H9 (cell line): ENCODE data around the gene ZBTB20. TPM values are rescaled to one million over a fixed set of nuclear protein-coding genes. Genes with fewer than 3 reads are reported as not detected.

Experiments
- DNase-seq: peaks from one replicate; pipeline ENCODE4 v3.0.0-alpha.2; 2017
- H2AFZ ChIP-seq: one replicate; pipeline ENCODE4 v1.6.1; 2013; ENCODE audit warnings: mild to moderate bottlenecking, low read length, control low read depth, moderate library complexity
- H2AK5ac ChIP-seq: 2 replicates; pipeline ENCODE4 v1.6.1; 2013; ENCODE audit warnings: low read length, control low read depth, mixed read lengths; ENCODE audit not compliant: insufficient read length
- H2BK120ac ChIP-seq: one replicate; pipeline ENCODE4 v1.6.1; 2013; ENCODE audit warnings: low read depth, mild to moderate bottlenecking, low read length, control low read depth, inconsistent platforms; ENCODE audit not compliant: poor library complexity, severe bottlenecking
- H2BK12ac ChIP-seq: 2 replicates; pipeline ENCODE4 v1.6.1; 2013; ENCODE audit warnings: low read length, control low read depth, mixed read lengths, low read depth; ENCODE audit not compliant: insufficient read length
- H2BK15ac ChIP-seq: 2 replicates; pipeline ENCODE4 v1.6.1; 2013; ENCODE audit warnings: low read depth, low read length, control low read depth
- H2BK20ac ChIP-seq: one replicate; pipeline ENCODE4 v1.6.1; 2013; ENCODE audit warnings: low read depth, mild to moderate bottlenecking, low read length, control low read depth, inconsistent platforms; ENCODE audit not compliant: poor library complexity, severe bottlenecking
- H2BK5ac ChIP-seq: 2 replicates; pipeline ENCODE4 v1.6.1; 2013; ENCODE audit warnings: low read length, control low read depth, mixed read lengths; ENCODE audit not compliant: insufficient read length
- H3K14ac ChIP-seq: 2 replicates; pipeline ENCODE4 v1.6.1; 2013; ENCODE audit warnings: low read length, control low read depth; ENCODE audit not compliant: insufficient read depth
- H3K18ac ChIP-seq: 2 replicates; pipeline ENCODE4 v1.6.1; 2013; ENCODE audit warnings: low read depth, mild to moderate bottlenecking, mixed read lengths, low read length, control low read depth; ENCODE audit not compliant: insufficient read length
- H3K23ac ChIP-seq: 2 replicates; pipeline ENCODE4 v1.6.1; 2013; ENCODE audit warnings: low read length, control low read depth, mixed read lengths, low read depth; ENCODE audit not compliant: insufficient read length
- H3K23me2 ChIP-seq: 2 replicates; pipeline ENCODE4 v1.6.1; 2013; ENCODE audit warnings: low read depth, mild to moderate bottlenecking, mixed read lengths, low read length, control low read depth; ENCODE audit not compliant: insufficient read length, poor library complexity, severe bottlenecking
- H3K27ac ChIP-seq: 2 replicates; pipeline ENCODE4 v1.5.1; 2013; ENCODE audit warnings: low read length, control low read depth, mixed read lengths, low read depth; ENCODE audit not compliant: insufficient read length
- H3K27me3 ChIP-seq: 2 replicates; pipeline ENCODE4 v1.6.1; 2013; ENCODE audit warnings: low read length, control low read depth, inconsistent platforms; ENCODE audit not compliant: insufficient read depth
- H3K4ac ChIP-seq: 2 replicates; pipeline ENCODE4 v1.6.1; 2013; ENCODE audit warnings: low read depth, mild to moderate bottlenecking, control low read depth, inconsistent platforms, low read length, moderate library complexity
- H3K4me1 ChIP-seq: 2 replicates; pipeline ENCODE4 v1.6.1; 2013; ENCODE audit warnings: low read length, control low read depth, inconsistent platforms; ENCODE audit not compliant: insufficient read depth
- H3K4me2 ChIP-seq: 2 replicates; pipeline ENCODE4 v1.6.1; 2013; ENCODE audit warnings: low read length, control low read depth, mixed read lengths; ENCODE audit not compliant: insufficient read length, insufficient read depth
- H3K56ac ChIP-seq: 2 replicates; pipeline ENCODE4 v1.6.1; 2013; ENCODE audit warnings: low read depth, mild to moderate bottlenecking, mixed read lengths, low read length, control low read depth; ENCODE audit not compliant: insufficient read length
- H3K79me1 ChIP-seq: 2 replicates; pipeline ENCODE4 v1.6.1; 2013; ENCODE audit warnings: low read depth, mild to moderate bottlenecking, moderate library complexity, low read length, control low read depth, inconsistent platforms; ENCODE audit not compliant: insufficient read depth, poor library complexity, severe bottlenecking
- H3K79me2 ChIP-seq: 2 replicates; pipeline ENCODE4 v1.6.1; 2013; ENCODE audit warnings: low read length, control low read depth, inconsistent platforms; ENCODE audit not compliant: insufficient read depth
- H3K9ac ChIP-seq: 2 replicates; pipeline ENCODE4 v1.6.1; 2013; ENCODE audit warnings: low read length, control low read depth, mixed read lengths; ENCODE audit not compliant: insufficient read length; ENCODE audit errors: extremely low read depth
- H3K9me3 ChIP-seq: one replicate; pipeline ENCODE4 v1.6.1; 2013; ENCODE audit warnings: low read depth, low read length, inconsistent platforms; ENCODE audit not compliant: control insufficient read depth
- H3T11ph ChIP-seq: one replicate; pipeline ENCODE4 v1.6.1; 2013; ENCODE audit warnings: mild to moderate bottlenecking, low read length, control low read depth, inconsistent platforms
- H4K20me1 ChIP-seq: one replicate; pipeline ENCODE4 v1.6.1; 2013; ENCODE audit not compliant: control insufficient read depth, insufficient read length, insufficient read depth
- H4K5ac ChIP-seq: 2 replicates; pipeline ENCODE4 v1.6.1; 2013; ENCODE audit warnings: low read depth, mild to moderate bottlenecking, mixed read lengths, low read length, control low read depth; ENCODE audit not compliant: insufficient read length
- H4K8ac ChIP-seq: replicated peaks from 2 replicates; pipeline ENCODE4 v1.6.1; 2013; ENCODE audit warnings: low read length, control low read depth, mixed read lengths, low read depth; ENCODE audit not compliant: insufficient read length
- H4K91ac ChIP-seq: 2 replicates; pipeline ENCODE4 v1.6.1; 2013; ENCODE audit warnings: low read depth, mild to moderate bottlenecking, moderate library complexity, mixed read lengths, low read length, control low read depth; ENCODE audit not compliant: insufficient read length
- H3K27ac Mint-ChIP-seq, 3 experiments: 2 replicates in 2 of 3; 3 replicates in 1 of 3; pipeline ENCODE4 v1.8.0; 2020 to 2021; ENCODE audit warnings: mixed read lengths in 3 of 3, mild to moderate bottlenecking in 1 of 3, moderate library complexity in 1 of 3
- H3K27me3 Mint-ChIP-seq: 2 replicates; pipeline ENCODE4 v1.8.0; 2021; ENCODE audit warnings: low read depth, mild to moderate bottlenecking, moderate library complexity, mixed read lengths
- H3K36me3 Mint-ChIP-seq, 3 experiments: 2 replicates in 2 of 3; 3 replicates in 1 of 3; pipeline ENCODE4 v1.8.0; 2020 to 2021; ENCODE audit warnings: low read depth in 3 of 3, mixed read lengths in 3 of 3; ENCODE audit not compliant: insufficient read depth in 1 of 3
- H3K4me1 Mint-ChIP-seq, 2 experiments: 2 replicates each; pipeline ENCODE4 v1.8.0; 2020; ENCODE audit warnings: mixed read lengths in 2 of 2
- H3K4me3 Mint-ChIP-seq, 2 experiments: 2 replicates in 1 of 2; 3 replicates in 1 of 2; pipeline ENCODE4 v1.8.0; 2020 to 2021; ENCODE audit warnings: mild to moderate bottlenecking in 2 of 2, mixed read lengths in 2 of 2, moderate library complexity in 1 of 2
- H3K9me3 Mint-ChIP-seq, 2 experiments: 2 replicates in 1 of 2; 3 replicates in 1 of 2; pipeline ENCODE4 v1.8.0; 2020; ENCODE audit warnings: mild to moderate bottlenecking in 2 of 2, mixed read lengths in 2 of 2, moderate library complexity in 1 of 2
- whole genome bisulfite sequencing: extraction: QIAGEN DNeasy Blood & Tissue Kit; methylation state at CpG from one replicate; pipeline ENCODE4 v1.1.7; 2013; ENCODE audit warnings: missing lambda C conversion rate, low lambda C conversion rate, mixed read lengths; ENCODE audit not compliant: insufficient read length; ENCODE audit errors: extremely low coverage; 5-methylcytosine and 5-hydroxymethylcytosine counted together
- total RNA-seq: library from RNA; stranded (reverse); gene quantifications from 2 replicates; pipeline ENCODE4 v1.2.1, GENCODE V29; 2021
- TF ChIP-seq, protein P1 (sequence below): fragments of 200-600 bp; sonication (generic); conservative IDR thresholded peaks from 3 replicates; pipeline ENCODE4 v1.8.0; 2021; ENCODE audit warnings: antibody characterized with exemption, mild to moderate bottlenecking

Gene ZBTB20
- total RNA-seq, 1 experiment from 2014 or later: 0.70 TPM

DNA sequence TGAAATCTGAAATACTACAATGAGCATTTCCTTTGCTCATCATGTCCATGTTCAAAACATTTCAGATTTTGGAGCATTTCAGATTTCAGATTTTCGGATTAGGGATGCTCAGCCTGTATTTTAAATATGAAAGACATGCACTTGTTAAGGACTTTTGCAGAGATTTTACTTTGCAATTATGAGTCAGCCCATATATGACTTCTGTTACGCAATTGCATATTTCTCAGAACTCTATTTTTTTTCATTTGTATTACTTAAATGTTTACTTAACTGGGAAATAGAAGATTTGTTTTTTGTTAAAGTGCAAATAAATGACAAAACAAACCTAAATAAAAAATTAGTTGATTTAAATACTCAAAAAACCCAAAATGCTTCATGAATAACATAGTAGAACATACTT is 376.2 kb downstream of the ZBTB20 start:
- Mint-ChIP-seq H3K27ac (no peak overlapping the region), H3K4me1 (no peaks in the 10 kb centered on the region), H3K36me3 (no peaks in the 10 kb centered on the region), H3K9me3 (no peaks in the 10 kb centered on the region; a peak in 1 of 5 replicates), H3K27me3 (no peaks in the 10 kb centered on the region; the same call in 1 of the 2 replicates), H3K4me3 (no peak overlapping the region)
- no peak overlapping the region for H2BK120ac ChIP-seq
- H2BK12ac ChIP-seq: no peak overlapping the region
- H2AFZ ChIP-seq: no peak overlapping the region
- no peaks in the 10 kb centered on the region for H3K4me1 ChIP-seq
- no peaks in the 10 kb centered on the region for H3K79me2 ChIP-seq
- TF ChIP-seq, protein P1, sequence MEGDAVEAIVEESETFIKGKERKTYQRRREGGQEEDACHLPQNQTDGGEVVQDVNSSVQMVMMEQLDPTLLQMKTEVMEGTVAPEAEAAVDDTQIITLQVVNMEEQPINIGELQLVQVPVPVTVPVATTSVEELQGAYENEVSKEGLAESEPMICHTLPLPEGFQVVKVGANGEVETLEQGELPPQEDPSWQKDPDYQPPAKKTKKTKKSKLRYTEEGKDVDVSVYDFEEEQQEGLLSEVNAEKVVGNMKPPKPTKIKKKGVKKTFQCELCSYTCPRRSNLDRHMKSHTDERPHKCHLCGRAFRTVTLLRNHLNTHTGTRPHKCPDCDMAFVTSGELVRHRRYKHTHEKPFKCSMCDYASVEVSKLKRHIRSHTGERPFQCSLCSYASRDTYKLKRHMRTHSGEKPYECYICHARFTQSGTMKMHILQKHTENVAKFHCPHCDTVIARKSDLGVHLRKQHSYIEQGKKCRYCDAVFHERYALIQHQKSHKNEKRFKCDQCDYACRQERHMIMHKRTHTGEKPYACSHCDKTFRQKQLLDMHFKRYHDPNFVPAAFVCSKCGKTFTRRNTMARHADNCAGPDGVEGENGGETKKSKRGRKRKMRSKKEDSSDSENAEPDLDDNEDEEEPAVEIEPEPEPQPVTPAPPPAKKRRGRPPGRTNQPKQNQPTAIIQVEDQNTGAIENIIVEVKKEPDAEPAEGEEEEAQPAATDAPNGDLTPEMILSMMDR: no peak
- no peak overlapping the region for H3T11ph ChIP-seq
- no peak overlapping the region for H2BK5ac ChIP-seq
- WGBS: no CpG with 5 or more reads among the region's 2 CpGs
- no peak overlapping the region for H2AK5ac ChIP-seq
- H3K4me2 ChIP-seq: no peak overlapping the region
- DNase-seq: no peak
- H4K8ac ChIP-seq: no peak overlapping the region
- H3K9ac ChIP-seq: no peak overlapping the region
- no peak overlapping the region for H3K23ac ChIP-seq
- H3K9me3 ChIP-seq: no peaks in the 10 kb centered on the region
- H2BK15ac ChIP-seq: no peak overlapping the region
- H3K18ac ChIP-seq: no peak overlapping the region
- H4K20me1 ChIP-seq: no peaks in the 10 kb centered on the region
- H4K91ac ChIP-seq: no peak overlapping the region
- H3K23me2 ChIP-seq: no peaks in the 10 kb centered on the region
- no peak overlapping the region for H3K14ac ChIP-seq
- no peak overlapping the region for H2BK20ac ChIP-seq
- H3K27me3 ChIP-seq: no peaks in the 10 kb centered on the region
- H3K27ac ChIP-seq: no peak overlapping the region
- no peak overlapping the region for H3K4ac ChIP-seq
- H3K56ac ChIP-seq: no peak overlapping the region
- H3K79me1 ChIP-seq: no peaks in the 10 kb centered on the region
- H4K5ac ChIP-seq: no peak overlapping the region
